OCI-LY7 (cell line): ENCODE measurements around the gene UTS2B. TPM values are rescaled to one million over a fixed set of nuclear protein-coding genes. Genes with fewer than 3 reads are reported as not detected.

ENCODE experiments used
- Bru-seq: library from RNA; stranded (reverse); fragments of 400-500 nt; gene quantifications from one replicate; lab custom pipeline; 2021; lab: Mats Ljungman, UMichigan
- BruChase-seq, 2 experiments: library from RNA; stranded (reverse); fragments of 400-500 nt; gene quantifications; one replicate each; lab custom pipeline; 2021; lab: Mats Ljungman, UMichigan
- BruUV-seq: library from RNA; stranded (reverse); fragments of 400-500 nt; replicated peaks from 2 replicates; lab custom pipeline; 2021; lab: Mats Ljungman, UMichigan
- CTCF ChIA-PET: fragments of 300-600 bp; sonication (Branson Sonifier 250); formaldehyde crosslinking; loops from one replicate; lab custom pipeline; 2022; ENCODE audit warnings: antibody characterized with exemption; ENCODE audit not compliant: unreplicated experiment; lab: Charles Lee
- POLR2A ChIA-PET: fragments of 300-600 bp; sonication (Branson Sonifier 250); formaldehyde crosslinking; loops from one replicate; lab custom pipeline; 2022; ENCODE audit warnings: antibody characterized with exemption; lab: Charles Lee
- DNase-seq: peaks from one replicate; pipeline ENCODE4 v3.0.0-alpha.2; 2015; ENCODE audit warnings: low spot score
- H2AFZ ChIP-seq: fragments of 200-600 bp; sonication (generic), shearing (Covaris generic); 2 replicates; pipeline ENCODE4 v1.6.1; 2014; ENCODE audit warnings: mild to moderate bottlenecking, antibody characterized with exemption, low read length, moderate library complexity
- H3K27ac ChIP-seq: fragments of 200-600 bp; sonication (generic); 2 replicates; pipeline ENCODE4 v1.5.1; 2014; ENCODE audit warnings: mixed run types, low read depth, mild to moderate bottlenecking, moderate library complexity, low read length, inconsistent platforms; ENCODE audit not compliant: poor library complexity, severe bottlenecking
- H3K36me3 ChIP-seq: fragments of 200-600 bp; sonication (generic); 2 replicates; pipeline ENCODE4 v1.6.1; 2014; ENCODE audit warnings: mild to moderate bottlenecking, antibody characterized with exemption, low read length, moderate library complexity, mixed read lengths; ENCODE audit not compliant: insufficient read depth
- H3K4me1 ChIP-seq: fragments of 200-600 bp; sonication (generic); 2 replicates; pipeline ENCODE4 v1.5.1; 2014; ENCODE audit warnings: mild to moderate bottlenecking, low read length; ENCODE audit not compliant: insufficient read depth, poor library complexity, severe bottlenecking
- H3K4me2 ChIP-seq: fragments of 200-600 bp; sonication (generic); 2 replicates; pipeline ENCODE4 v1.6.1; 2014; ENCODE audit warnings: mild to moderate bottlenecking, low read length
- H3K4me3 ChIP-seq: fragments of 200-600 bp; sonication (generic); 2 replicates; pipeline ENCODE4 v1.5.1; 2014; ENCODE audit warnings: mild to moderate bottlenecking, low read depth, low read length; ENCODE audit not compliant: poor library complexity, severe bottlenecking
- H3K79me2 ChIP-seq: fragments of 200-600 bp; sonication (generic); 2 replicates; pipeline ENCODE4 v1.6.1; 2016; ENCODE audit warnings: low read depth, mild to moderate bottlenecking, low read length, moderate library complexity, mixed read lengths; ENCODE audit not compliant: insufficient read depth
- H3K9me2 ChIP-seq: fragments of 200-600 bp; sonication (generic); 2 replicates; pipeline ENCODE4 v1.6.1; 2016; ENCODE audit warnings: mild to moderate bottlenecking, low read length, mixed read lengths; ENCODE audit not compliant: insufficient read depth
- H3K9me3 ChIP-seq: fragments of 200-600 bp; sonication (generic); 2 replicates; pipeline ENCODE4 v1.6.1; 2014; ENCODE audit warnings: mild to moderate bottlenecking, mixed run types, low read length, mixed read lengths
- H4K20me1 ChIP-seq: fragments of 200-600 bp; sonication (generic); 2 replicates; pipeline ENCODE4 v1.6.1; 2014; ENCODE audit warnings: mild to moderate bottlenecking, antibody characterized with exemption, low read length, moderate library complexity, mixed read lengths; ENCODE audit not compliant: insufficient read depth
- EZH2phosphoT487 ChIP-seq: fragments of 200-600 bp; sonication (generic); IDR thresholded peaks from 2 replicates; pipeline ENCODE4 v1.6.1; 2018; ENCODE audit warnings: low read depth, borderline replicate concordance, mild to moderate bottlenecking, mixed run types, antibody characterized with exemption, low read length, moderate library complexity, mixed read lengths
- intact Hi-C: fragments of 100-400 bp; cut with micrococcal nuclease; formaldehyde crosslinking; loops from one replicate; pipeline ENCODE4 v1.10.0; 2022; ENCODE audit not compliant: unreplicated experiment
- long read RNA-seq: library from polyadenylated mRNA; stranded (forward); transcript quantifications from one replicate; pipeline ENCODE4 v2.0.0, GENCODE V29; 2022
- total RNA-seq, 2 experiments: library from RNA; depleted of rRNA in 1 of 2; stranded (reverse); fragments of >200 nt in 1 of 2; shearing (Covaris generic) in 1 of 2; gene quantifications; 2 replicates each; pipeline ENCODE4 v1.2.3, GENCODE V29; 2014 to 2022
- TF ChIP-seq, protein P1 (sequence below): fragments of 200-600 bp; sonication (generic); conservative IDR thresholded peaks from 2 replicates; pipeline ENCODE4 v1.5.1; 2014; ENCODE audit warnings: mild to moderate bottlenecking, antibody characterized with exemption, low read length, moderate library complexity, mixed read lengths

UTS2B gene, protein sequence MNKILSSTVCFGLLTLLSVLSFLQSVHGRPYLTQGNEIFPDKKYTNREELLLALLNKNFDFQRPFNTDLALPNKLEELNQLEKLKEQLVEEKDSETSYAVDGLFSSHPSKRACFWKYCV
- total RNA-seq (2014; rRNA removed; shearing (Covaris generic)) = 0.44 and 0.92 TPM in 2 replicates
- total RNA-seq (2022) = 0.65 and 1.1 TPM in 2 replicates
- percentile 23 among the genes with signal in this experiment for Bru-seq, nascent RNA
- BruChase-seq, experiment 1, labeled RNA remaining after a 6-hour chase = percentile 18 among the genes with signal in this experiment
- percentile 17 among the genes with signal in this experiment for BruChase-seq, experiment 2, labeled RNA remaining after a 2-hour chase
- long read RNA-seq = 0 reads

DNA sequence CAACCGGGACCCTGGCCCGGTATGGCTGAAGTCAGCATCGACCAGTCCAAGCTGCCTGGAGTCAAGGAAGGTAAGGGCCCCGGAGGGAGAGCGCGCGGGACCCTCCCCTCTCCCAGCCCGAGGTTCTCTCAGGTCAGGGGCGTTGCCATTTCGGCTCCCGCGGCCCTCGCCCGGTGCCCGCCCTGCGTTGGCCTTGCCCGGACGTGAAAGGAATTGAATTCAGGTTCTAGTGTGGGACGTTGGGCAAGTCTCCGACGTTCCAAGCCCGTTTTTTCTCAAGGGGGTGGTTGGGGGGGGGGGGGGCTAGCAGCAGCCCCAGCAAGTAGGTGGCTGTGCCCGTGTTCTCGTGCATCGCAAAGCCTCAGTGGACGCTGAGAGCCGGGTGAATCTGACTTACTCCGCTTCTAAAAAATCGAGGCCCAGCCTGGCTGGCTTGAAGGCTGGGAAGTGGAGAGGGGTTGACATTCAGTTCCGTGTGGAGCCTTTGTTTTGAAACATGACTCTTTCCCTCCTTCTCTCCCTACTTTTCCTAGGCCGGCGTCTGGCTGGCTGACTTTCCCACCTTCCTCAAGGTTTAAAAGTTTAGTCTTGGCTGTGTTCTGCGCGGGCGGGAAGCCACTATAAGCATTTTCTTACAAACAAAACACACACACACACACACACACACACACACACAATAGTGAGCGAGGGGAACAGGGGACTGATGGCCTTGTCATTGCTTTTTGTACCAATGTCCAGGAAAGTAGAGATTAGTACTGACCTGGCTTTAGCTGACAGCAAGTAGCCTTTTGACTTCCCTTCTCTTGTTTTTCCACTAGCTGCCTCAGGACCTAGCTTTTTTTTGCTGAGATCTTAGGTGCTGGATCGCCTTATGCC is at the start of gene UTS2B:
Gene UTS2B, minus strand, starts transcription at position 873 of the 876 bp plus-strand sequence. CDS start 48,337 bp downstream, outside the sequence.
- Histone ChIP-seq H3K36me3 (no peaks in the 10 kb centered on the region), H4K20me1 (no peaks in the 10 kb centered on the region), H3K27ac (peak within 1 kb of the TSS; percentile 62), H3K9me2 (no peaks in the 10 kb centered on the region), H3K79me2 (peaks cover 54% of the 10 kb centered on the region), H3K4me2 (peak within 1 kb of the TSS; percentile 86), H3K9me3 (no peaks in the 10 kb centered on the region), H3K4me3 (peak within 1 kb of the TSS; percentile 95), H3K4me1 (peaks cover 64% of the 10 kb centered on the region), H2AFZ (peak within 1 kb of the TSS; percentile 88)
- TF ChIP-seq, protein P1, sequence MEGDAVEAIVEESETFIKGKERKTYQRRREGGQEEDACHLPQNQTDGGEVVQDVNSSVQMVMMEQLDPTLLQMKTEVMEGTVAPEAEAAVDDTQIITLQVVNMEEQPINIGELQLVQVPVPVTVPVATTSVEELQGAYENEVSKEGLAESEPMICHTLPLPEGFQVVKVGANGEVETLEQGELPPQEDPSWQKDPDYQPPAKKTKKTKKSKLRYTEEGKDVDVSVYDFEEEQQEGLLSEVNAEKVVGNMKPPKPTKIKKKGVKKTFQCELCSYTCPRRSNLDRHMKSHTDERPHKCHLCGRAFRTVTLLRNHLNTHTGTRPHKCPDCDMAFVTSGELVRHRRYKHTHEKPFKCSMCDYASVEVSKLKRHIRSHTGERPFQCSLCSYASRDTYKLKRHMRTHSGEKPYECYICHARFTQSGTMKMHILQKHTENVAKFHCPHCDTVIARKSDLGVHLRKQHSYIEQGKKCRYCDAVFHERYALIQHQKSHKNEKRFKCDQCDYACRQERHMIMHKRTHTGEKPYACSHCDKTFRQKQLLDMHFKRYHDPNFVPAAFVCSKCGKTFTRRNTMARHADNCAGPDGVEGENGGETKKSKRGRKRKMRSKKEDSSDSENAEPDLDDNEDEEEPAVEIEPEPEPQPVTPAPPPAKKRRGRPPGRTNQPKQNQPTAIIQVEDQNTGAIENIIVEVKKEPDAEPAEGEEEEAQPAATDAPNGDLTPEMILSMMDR = no peak
- no peak for TF ChIP-seq EZH2phosphoT487
- POLR2A ChIA-PET = interaction anchor here (0.6 to 1.9 kb wide), 9 partner anchors 8 to 62 kb away, joined by 3 to 7 read pairs (median 3); no protein-coding TSS in a partner anchor
- BruUV-seq = no TSS peak
- CTCF ChIA-PET = no interaction called here
- DNase-seq = peak; percentile 55
- intact Hi-C loops = loop anchor here (1.0 to 2.0 kb wide), 2 partner anchors 34 to 85 kb away; no protein-coding TSS in a partner anchor

DNA sequence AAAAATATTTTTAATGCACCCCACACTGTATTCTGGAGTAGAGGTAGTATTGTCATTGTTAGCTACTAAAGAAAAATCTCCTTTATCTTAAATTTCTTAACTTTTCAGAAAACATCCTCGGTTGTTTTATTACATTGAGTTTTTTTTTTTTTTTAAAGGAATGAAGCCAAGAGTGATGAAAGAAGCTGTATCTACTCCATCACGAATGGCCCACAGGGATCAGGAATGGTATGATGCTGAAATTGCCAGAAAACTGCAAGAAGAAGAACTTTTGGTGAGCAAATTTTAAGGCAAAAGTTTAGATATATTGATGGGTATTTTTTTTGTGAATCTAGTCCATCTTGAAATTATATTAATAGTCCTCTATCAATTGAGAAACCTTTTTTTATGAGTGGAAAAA is 49.7 kb upstream of the UTS2B start:
- no peak overlapping the region for H3K27ac ChIP-seq
- intact Hi-C loops = no loop called here
- no TSS peak for BruUV-seq
- POLR2A ChIA-PET = interaction anchor here (0.6 to 1.3 kb wide), 12 partner anchors 13 to 652 kb away, joined by 3 to 4 read pairs (median 4); no protein-coding TSS in a partner anchor
- no peaks in the 10 kb centered on the region for H3K9me2 ChIP-seq
- TF ChIP-seq, protein P1 = no peak
- TF ChIP-seq EZH2phosphoT487 = no peak
- peaks cover 59% of the 10 kb centered on the region for H3K36me3 ChIP-seq
- H3K9me3 ChIP-seq = no peaks in the 10 kb centered on the region
- H3K4me3 ChIP-seq = no peak overlapping the region
- no peaks in the 10 kb centered on the region for H3K79me2 ChIP-seq
- H2AFZ ChIP-seq = no peak overlapping the region
- no peaks in the 10 kb centered on the region for H4K20me1 ChIP-seq
- peak overlapping the region; percentile 27; the same call in 1 of the 2 replicates for H3K4me2 ChIP-seq
- peaks cover 28% of the 10 kb centered on the region for H3K4me1 ChIP-seq
- CTCF ChIA-PET = no interaction called here
- no peak for DNase-seq
